ENCODE data around the gene ELSPBP1. TPM values are rescaled to one million over a fixed set of nuclear protein-coding genes. Genes with fewer than 3 reads are reported as not detected.

ELSPBP1 gene
- total RNA-seq, 4 donors from 2014 or later = not detected

DNA sequence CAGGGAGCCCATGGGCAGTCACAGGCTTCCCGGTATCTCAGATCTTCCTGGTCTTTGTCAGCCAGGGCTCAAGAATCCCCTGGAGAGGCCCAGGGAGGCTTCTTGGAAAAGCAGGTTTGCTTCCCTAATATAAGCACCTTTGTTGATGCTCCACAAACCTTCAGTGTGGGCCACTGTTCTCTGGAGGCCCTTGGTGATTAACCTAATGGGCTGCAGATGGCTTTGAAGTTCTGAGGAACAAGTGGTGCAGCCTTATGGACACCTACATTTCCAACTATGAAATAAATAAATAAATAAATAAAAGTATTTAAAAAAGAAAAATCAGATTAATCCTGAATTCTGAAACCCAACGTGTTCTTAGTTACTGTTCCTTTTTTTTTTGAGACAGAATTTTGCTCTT is 2.4 kb upstream of the ELSPBP1 start, which contains the start of gene BSPH1:
TSS of gene BSPH1 (minus strand) at position 101 of the 400 bp plus-strand sequence. CDS start at position 12, 89 bp downstream.
- intact Hi-C loops (cut with DNase I) = no loop called here
- no peak for DNase-seq
- no peak within 1 kb of the TSS for H3K4me3 ChIP-seq
- H3K9me3 ChIP-seq = no peaks in the 10 kb centered on the region
- 54 to 56% methylated on average over 2 of the region's 2 CpGs for WGBS, 2 donors
- H3K36me3 ChIP-seq = no peaks in the 10 kb centered on the region
- TF ChIP-seq POLR2A (IDR thresholded peaks at IDR 0.05) = no peak
- TF ChIP-seq CTCF (IDR thresholded peaks at IDR 0.05) = no peak
- peaks cover 0 to 60% (median 0%) of the 10 kb centered on the region in 4 donors for H3K27me3 ChIP-seq
- no peak within 1 kb of the TSS for H3K27ac ChIP-seq
- H3K4me1 ChIP-seq = no peaks in the 10 kb centered on the region

GRCh38 chr19:47996230-47996727 is 1.8 kb downstream of the ELSPBP1 start:
- Histone ChIP-seq H3K36me3 (no peaks in the 10 kb centered on the region), H3K9me3 (no peaks in the 10 kb centered on the region), H3K4me1 (no peaks in the 10 kb centered on the region), H3K27me3 (peaks cover 0 to 29% (median 0%) of the 10 kb centered on the region in 4 donors), H3K27ac (no peak overlapping the region), H3K4me3 (no peak overlapping the region)
- intact Hi-C loops (cut with DNase I) = no loop called here
- 40 to 71% methylated on average over 1 of the region's 1 CpG for WGBS, 2 donors
- TF ChIP-seq POLR2A (IDR thresholded peaks at IDR 0.05) (no peak), CTCF (IDR thresholded peaks at IDR 0.05) (no peak)
- no peak for DNase-seq

GRCh38 chr19:47998800-47999199 is 4.4 kb downstream of the ELSPBP1 start:
- intact Hi-C loops (cut with DNase I) = no loop called here
- no peaks in the 10 kb centered on the region for H3K36me3 ChIP-seq
- WGBS, 2 donors = 74 to 80% methylated on average over 6 of the region's 6 CpGs
- H3K4me3 ChIP-seq = no peak overlapping the region
- H3K9me3 ChIP-seq = no peaks in the 10 kb centered on the region
- peaks cover 0 to 12% (median 0%) of the 10 kb centered on the region in 4 donors for H3K27me3 ChIP-seq
- no peak for DNase-seq
- H3K4me1 ChIP-seq = no peaks in the 10 kb centered on the region
- no peak for TF ChIP-seq POLR2A (IDR thresholded peaks at IDR 0.05)
- no peak for TF ChIP-seq CTCF (IDR thresholded peaks at IDR 0.05)
- no peak overlapping the region for H3K27ac ChIP-seq

GRCh38 chr19:48000846-48001245 is 6.4 kb downstream of the ELSPBP1 start:
- Histone ChIP-seq H3K4me1 (no peaks in the 10 kb centered on the region), H3K27ac (no peak overlapping the region), H3K9me3 (no peaks in the 10 kb centered on the region), H3K4me3 (no peak overlapping the region), H3K27me3 (peaks cover 0 to 13% (median 0%) of the 10 kb centered on the region in 4 donors), H3K36me3 (no peaks in the 10 kb centered on the region)
- WGBS, 2 donors = 64 to 67% methylated on average over 6 of the region's 6 CpGs
- intact Hi-C loops (cut with DNase I) = no loop called here
- DNase-seq = no peak
- TF ChIP-seq CTCF (IDR thresholded peaks at IDR 0.05) (no peak), POLR2A (IDR thresholded peaks at IDR 0.05) (no peak)

GRCh38 chr19:48004236-48004635 is 9.8 kb downstream of the ELSPBP1 start:
- H3K4me1 ChIP-seq = no peaks in the 10 kb centered on the region
- no peak overlapping the region for H3K27ac ChIP-seq
- no peak overlapping the region for H3K4me3 ChIP-seq
- H3K27me3 ChIP-seq = peaks cover 0 to 9% (median 0%) of the 10 kb centered on the region in 4 donors
- DNase-seq = no peak
- WGBS, 2 donors = 72% methylated on average over 6 of the region's 6 CpGs
- no peaks in the 10 kb centered on the region for H3K36me3 ChIP-seq
- H3K9me3 ChIP-seq = no peaks in the 10 kb centered on the region
- TF ChIP-seq POLR2A (IDR thresholded peaks at IDR 0.05) = no peak
- no peak for TF ChIP-seq CTCF (IDR thresholded peaks at IDR 0.05)
- intact Hi-C loops (cut with DNase I) = no loop called here
